RCC 7860 (cell line): Measurements from ENCODE around the gene MRGPRF.
"Not testable (repeated sequence)": the region's sequence is repeated elsewhere in the genome, so short reads cannot be mapped to it uniquely, and the experiment has no call there.

Experiments
- DNase-seq: peaks from one replicate; pipeline ENCODE4 v3.0.0-alpha.2; 2015; ENCODE audit warnings: low spot score
- FAIRE-seq: peaks from 2 replicates; lab custom pipeline; 2012; peaks lifted over from hg19 to GRCh38; lab: Jason Lieb, UNC

The MRGPRF gene

GRCh38 chr11:68992743-68993255 lies 20.2 kb downstream of the MRGPRF start:
- DNase-seq, result no peak
- FAIRE-seq, result no peak

- DNase-seq (no peak), FAIRE-seq (no peak)
Observed at GRCh38 chr11:68990995-68991780, 21.9 kb downstream of the MRGPRF start.

GRCh38 chr11:68989936-68990606 lies 23.0 kb downstream of the MRGPRF start:
- no peak for FAIRE-seq
- DNase-seq, result no peak

- FAIRE-seq (no peak), DNase-seq (no peak)
Observed at GRCh38 chr11:68988491-68988890, 24.6 kb downstream of the MRGPRF start.

GRCh38 chr11:68987211-68987610 lies 25.8 kb downstream of the MRGPRF start:
- no peak for FAIRE-seq
- no peak for DNase-seq

GRCh38 chr11:68983801-68984200 lies 29.2 kb downstream of the MRGPRF start:
- DNase-seq (no peak), FAIRE-seq (no peak)

GRCh38 chr11:68982134-68982533 lies 30.9 kb downstream of the MRGPRF start:
- no peak for DNase-seq
- FAIRE-seq, result no peak

GRCh38 chr11:68980776-68981065 lies 32.3 kb downstream of the MRGPRF start, which contains the start of gene MRGPRD:
TSS of gene MRGPRD (minus strand) at chr11:68980986. CDS start at chr11:68980986, 0 bp downstream.
- DNase-seq (no peak), FAIRE-seq (no peak)

GRCh38 chr11:68979931-68980775 lies 32.9 kb downstream of the MRGPRF start:
- FAIRE-seq, result no peak

GRCh38 chr11:68978931-68979594 lies 34.0 kb downstream of the MRGPRF start:
- FAIRE-seq (no peak), DNase-seq (no peak)

More at GRCh38 chr11:68979931-68980775, 32.9 kb downstream of the MRGPRF start:
- no peak for DNase-seq

GRCh38 chr11:68978626-68978930 lies 34.5 kb downstream of the MRGPRF start:
- FAIRE-seq (no peak), DNase-seq (no peak)

- DNase-seq, result no peak
- no peak for FAIRE-seq
Observed at GRCh38 chr11:68977781-68978625, 35.0 kb downstream of the MRGPRF start.

GRCh38 chr11:68976563-68976962 lies 36.5 kb downstream of the MRGPRF start:
- FAIRE-seq, result no peak
- DNase-seq, result no peak

- FAIRE-seq (no peak), DNase-seq (no peak)
Observed at GRCh38 chr11:68976095-68976494, 37.0 kb downstream of the MRGPRF start.

- DNase-seq, result no peak
- FAIRE-seq, result no peak
Observed at GRCh38 chr11:68974421-68975194, 38.4 kb downstream of the MRGPRF start.

- not testable (repeated sequence) for DNase-seq, FAIRE-seq
Observed at GRCh38 chr11:68973706-68974105, 39.3 kb downstream of the MRGPRF start.

GRCh38 chr11:68973219-68973618 lies 39.8 kb downstream of the MRGPRF start:
- FAIRE-seq, result no peak

GRCh38 chr11:68970921-68971636 lies 42.0 kb downstream of the MRGPRF start:
- DNase-seq (no peak), FAIRE-seq (no peak)

More at GRCh38 chr11:68973219-68973618, 39.8 kb downstream of the MRGPRF start:
- no peak for DNase-seq

GRCh38 chr11:68969386-68969785 lies 43.7 kb downstream of the MRGPRF start:
- DNase-seq, result no peak
- FAIRE-seq, result no peak
